HS-27A (cell line): Measurements from ENCODE around the gene COL9A3.

ENCODE experiments used
- DNase-seq: peaks from one replicate; pipeline ENCODE4 v3.0.0-alpha.2; 2012; ENCODE audit warnings: low read depth, missing footprints

Gene COL9A3

GRCh38 chr20:62796699-62797491 is 20.0 kb upstream of the COL9A3 start:
- DNase-seq, result no peak

- no peak for DNase-seq
Observed at GRCh38 chr20:62797671-62798532, 18.9 kb upstream of the COL9A3 start.

DNA sequence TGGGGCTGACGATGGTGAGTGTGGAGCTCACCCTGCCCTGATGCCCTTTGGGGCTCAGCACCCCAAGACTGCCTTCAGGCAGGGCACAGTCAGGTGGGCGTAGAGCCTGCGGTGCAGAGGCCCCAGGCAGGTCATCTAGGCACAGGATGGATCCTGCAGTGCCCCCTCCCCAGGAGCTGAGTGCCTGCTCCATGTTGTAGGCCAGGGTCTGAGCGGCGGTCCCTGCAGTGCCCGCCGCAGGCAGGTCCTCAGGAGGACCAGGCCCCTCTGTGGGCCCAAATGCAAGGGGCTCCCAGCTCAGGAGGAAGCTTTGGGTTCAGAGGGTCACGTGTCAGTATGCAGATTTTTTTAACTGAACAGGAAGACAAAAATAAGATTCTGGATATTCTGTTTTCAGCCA is 17.8 kb upstream of the COL9A3 start:
- no peak for DNase-seq

GRCh38 chr20:62799459-62799858 is 17.4 kb upstream of the COL9A3 start:
- DNase-seq, result no peak

DNA sequence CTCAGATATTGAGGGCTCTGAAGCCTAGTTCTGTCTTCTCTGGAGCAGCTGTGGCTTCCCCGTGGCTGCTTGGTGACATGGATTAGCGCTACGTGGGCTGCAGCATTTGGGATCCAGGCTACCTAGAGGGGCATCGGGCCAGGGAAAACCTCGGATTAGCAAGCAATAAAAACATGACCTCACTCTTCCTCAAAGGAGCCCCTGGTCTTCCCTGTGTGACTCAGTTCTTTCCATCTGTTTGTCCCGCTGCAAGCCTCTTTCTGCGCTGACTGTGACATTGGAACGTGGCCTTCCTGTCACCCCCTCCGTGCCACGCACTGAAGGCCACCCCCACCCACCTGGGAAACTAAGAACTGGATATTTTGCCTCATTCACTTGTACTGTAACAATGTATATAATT is 17.0 kb upstream of the COL9A3 start:
- no peak for DNase-seq

- no peak for DNase-seq
Observed at GRCh38 chr20:62800314-62801259, 16.3 kb upstream of the COL9A3 start.

- DNase-seq, result no peak
Observed at GRCh38 chr20:62801284-62802010, 15.4 kb upstream of the COL9A3 start.

DNA sequence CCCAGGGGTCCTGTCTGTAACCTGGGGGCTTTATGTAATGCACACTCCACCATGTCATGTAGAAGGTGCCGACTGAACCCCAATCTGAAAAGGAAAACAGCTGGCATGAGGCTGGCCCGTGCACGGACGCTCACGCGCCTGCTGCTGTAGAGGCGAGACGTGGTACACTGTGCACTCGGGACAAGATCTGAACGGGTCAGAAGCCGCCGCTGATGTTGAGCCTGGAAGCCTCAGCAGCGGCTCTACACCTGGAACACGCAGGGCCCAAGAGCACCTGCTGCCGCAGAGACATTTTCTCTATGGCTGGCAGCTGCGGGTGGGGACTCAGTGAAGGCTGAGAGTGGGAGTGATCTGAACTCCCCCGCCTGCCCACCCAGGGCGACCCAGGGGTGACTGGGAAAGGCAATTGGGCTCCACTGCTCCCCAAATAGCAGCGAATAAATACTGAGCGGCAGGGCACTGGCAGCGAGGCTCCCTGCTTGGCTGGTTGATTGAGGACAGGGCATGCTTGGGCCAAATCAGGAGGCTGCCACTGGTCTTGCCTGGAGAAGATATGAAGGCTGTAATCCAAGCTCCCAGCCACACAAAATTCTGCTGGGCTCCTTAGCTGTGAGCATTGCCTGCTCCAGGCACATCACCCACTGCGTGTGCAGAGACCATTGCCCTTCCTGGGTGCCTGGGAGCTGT is 14.7 kb upstream of the COL9A3 start:
- no peak for DNase-seq

DNA sequence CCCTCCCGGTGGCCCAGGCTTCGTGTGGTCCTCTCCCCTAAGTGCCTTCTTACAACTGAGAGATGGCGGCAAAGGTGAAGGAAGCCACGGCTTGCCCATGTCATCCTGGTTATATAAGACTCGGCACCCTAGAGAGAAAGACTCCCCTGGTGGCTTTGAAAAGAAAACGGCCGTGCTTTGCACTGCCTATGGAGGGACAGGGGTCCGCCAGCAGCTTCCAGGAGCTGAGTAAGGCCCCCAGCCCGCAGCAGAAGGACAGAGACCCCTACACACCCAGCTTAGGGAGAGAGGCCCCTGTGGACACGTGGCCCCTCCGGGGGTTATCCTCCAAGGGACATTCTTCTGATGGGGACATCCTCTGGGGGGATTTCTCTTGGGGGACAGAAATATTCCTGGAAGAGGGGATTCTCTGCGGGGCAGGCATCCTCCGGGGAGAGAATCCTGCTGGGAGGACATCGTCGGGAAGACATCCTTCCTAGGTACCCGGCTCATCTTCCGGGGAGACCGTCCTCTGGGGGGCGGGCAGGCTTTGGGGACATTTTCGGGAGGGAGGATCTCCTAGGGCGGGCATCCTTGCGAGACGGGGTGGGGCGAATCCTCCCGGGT is 12.7 kb upstream of the COL9A3 start:
- DNase-seq, result no peak

DNA sequence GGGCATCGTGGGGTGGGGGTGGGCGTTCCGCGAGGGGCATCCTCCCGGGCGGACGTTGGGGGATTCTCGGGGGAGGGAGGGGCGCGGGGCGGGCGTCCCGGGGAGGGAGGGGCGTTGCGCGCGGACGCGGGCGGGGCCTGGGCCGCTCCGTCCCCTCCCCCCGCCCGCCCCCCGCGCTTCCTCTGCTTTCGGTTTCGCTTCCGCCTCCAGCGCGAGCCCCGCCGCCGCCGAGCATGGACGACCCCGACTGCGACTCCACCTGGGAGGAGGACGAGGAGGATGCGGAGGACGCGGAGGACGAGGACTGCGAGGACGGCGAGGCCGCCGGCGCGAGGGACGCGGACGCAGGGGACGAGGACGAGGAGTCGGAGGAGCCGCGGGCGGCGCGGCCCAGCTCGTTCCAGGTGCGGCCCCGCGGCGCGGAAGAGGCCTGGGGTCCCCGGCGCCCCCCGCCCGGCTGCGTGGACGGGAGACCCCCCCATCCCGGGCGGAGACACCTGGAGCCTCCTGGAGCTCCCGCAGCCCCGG is 12.2 kb upstream of the COL9A3 start, which contains the start of gene OGFR:
Gene OGFR, plus strand, starts transcription at position 209 of the 528 bp plus-strand sequence. Its CDS starts 25 bp downstream, at position 234.
- DNase-seq, result no peak

DNA sequence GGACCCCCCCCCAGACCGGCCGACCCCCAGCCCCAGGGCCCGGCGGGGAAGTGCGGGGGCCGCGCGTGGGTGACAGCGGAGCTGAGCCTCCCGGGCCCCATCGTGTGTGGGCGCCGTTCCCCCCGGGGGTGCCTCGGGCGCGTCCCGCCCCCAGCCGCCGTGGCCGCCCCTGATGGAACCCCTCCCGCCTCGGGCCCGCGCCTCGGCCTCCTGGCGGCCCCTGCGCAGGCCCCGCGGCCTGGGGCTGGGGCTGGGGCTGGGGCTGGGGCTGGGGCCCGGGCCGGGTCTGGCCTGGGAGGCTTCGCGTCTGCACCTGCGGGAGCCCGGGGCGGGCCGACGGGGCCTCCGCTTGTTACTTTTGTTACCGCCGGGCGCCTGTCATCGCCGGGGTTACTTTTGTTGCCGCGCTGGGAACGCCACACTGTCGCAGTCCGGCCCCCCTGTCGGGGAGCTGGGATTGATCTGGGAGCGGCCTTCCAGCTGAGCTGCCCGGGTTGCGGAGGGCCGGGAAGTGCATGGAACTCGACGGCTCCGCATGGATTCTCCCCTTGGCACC is 11.6 kb upstream of the COL9A3 start:
- no peak for DNase-seq

DNA sequence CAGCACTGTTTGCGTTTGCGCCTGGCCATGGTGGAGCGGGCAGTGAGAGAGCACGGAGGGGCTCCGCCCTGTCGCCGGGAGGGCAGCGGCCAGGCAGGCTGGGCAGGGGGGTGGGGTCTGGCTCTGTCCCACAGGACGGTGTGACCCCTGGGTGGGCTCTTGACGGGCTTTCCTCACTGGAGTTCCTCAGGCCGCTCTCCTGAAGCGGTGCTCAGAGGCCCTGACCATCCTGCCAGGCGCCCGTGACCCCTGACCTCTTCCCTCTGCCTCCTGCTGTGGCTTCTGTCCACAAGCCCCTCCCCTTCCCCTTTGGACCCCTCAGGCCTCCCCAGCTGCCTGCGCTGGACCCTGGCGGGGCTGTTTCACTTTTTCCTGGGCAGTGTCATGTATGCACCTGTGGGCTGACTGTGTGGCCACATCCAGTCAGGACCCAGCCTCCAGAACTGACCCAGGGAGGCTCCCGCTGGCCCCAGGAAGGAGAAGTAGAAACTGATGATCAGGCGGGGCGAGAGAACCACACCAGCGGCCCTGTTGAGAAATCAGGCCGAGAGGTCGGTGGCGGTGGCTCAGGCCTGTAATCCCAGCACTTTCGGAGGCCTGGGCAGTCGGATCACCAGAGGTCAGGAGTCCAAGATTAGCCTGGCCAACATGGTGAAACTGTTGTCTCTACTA is 11.0 kb upstream of the COL9A3 start:
- no peak for DNase-seq

- DNase-seq, result no peak
Observed at GRCh38 chr20:62806383-62807050, 10.3 kb upstream of the COL9A3 start.

GRCh38 chr20:62807444-62808210 is 9.2 kb upstream of the COL9A3 start:
- no peak for DNase-seq

DNA sequence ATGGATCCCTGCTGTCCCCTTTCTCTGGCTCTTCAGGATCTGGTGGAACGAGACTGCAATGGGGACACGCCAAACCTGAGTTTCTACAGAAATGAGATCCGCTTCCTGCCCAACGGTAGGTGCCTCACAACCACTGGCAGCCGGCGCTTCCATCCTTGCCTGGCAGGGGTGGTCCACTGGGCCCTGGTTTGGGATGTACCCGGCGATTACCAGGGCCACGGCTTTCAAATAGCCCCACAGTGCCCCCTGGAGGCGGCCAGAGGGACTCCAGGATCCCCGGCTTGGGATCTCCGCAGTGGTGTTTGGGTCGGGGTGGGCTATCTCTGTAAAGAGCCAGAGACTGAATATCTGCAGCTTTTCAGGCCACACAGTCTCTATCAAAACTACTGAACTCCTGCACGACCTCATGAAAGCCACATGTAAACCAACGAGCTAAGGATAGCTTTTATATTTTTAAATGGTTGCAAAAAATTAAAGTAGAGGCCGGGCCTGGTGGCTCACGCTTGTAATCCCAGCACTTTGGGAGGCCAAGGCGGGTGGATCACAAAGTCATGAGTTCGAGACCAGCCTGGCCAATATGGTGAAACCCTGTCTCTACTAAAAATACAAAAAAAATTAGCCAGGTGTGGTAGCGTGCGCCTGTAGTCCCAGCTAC is 8.5 kb upstream of the COL9A3 start:
- DNase-seq, result no peak

DNA sequence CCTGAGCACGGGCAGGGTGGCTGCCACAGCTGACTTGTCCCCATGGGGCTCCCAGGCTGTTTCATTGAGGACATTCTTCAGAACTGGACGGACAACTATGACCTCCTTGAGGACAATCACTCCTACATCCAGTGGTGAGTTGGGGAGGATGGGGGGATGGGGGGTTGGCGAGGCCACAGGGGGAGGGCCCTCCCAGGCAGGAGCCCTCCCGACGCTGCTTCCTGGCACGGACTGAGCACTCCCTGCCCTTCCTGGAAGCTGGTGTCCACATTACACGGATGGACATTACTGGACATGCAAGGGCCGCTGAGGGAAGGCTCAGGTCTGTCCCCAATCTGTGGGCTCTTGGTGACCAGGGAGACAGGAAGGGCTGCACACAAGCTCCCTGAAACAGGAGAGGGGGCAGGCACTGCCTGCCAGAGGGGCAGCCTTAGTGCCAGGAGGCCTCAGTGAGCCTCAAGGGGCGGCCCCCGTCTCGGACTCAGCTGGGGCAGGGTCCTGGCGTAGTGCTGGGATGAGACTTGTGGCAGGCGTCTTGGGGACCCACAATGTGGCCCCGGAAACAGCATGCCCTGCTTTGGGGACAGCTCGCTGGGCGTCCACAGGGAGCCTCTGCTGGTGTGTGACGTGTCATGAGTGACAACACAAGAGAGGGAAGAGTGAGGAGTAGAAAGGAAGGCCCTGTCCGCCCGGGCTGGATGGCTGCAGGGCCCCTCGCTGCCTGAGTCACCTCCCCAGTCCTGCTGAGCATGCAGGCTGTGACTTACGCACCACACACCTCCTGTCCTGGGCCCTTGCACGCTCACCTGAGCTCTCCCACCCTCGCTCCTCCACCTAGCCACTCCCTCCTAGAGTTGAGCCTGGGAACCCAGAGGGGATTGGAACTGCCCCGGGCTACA is 7.1 kb upstream of the COL9A3 start:
- DNase-seq, result no peak
